OCI-LY3 (cell line): ENCODE results near the gene ARHGEF25.

Experiments
- CTCF ChIP-seq: fragments of 200-600, 300-600 bp; sonication (generic); IDR thresholded peaks from 2 replicates; pipeline ENCODE4 v1.5.1; 2014; ENCODE audit warnings: antibody characterized with exemption, low read length, low read depth
- EZH2phosphoT487 ChIP-seq: fragments of 200-600 bp; shearing (Covaris generic); IDR thresholded peaks from 2 replicates; pipeline ENCODE4 v1.6.1; 2018; ENCODE audit warnings: antibody characterized with exemption, mixed run types, low read depth

GRCh38 chr12:57592551-57593165 is 18.6 kb upstream of the ARHGEF25 start:
- TF ChIP-seq EZH2phosphoT487 (no peak), CTCF (no peak)
